ENCODE measurements around the gene IDUA. TPM values are rescaled to one million over a fixed set of nuclear protein-coding genes. Genes with fewer than 3 reads are reported as not detected.

The IDUA gene
- total and polyA plus RNA-seq, 7 donors, result 1.2 to 15.2 (median 7.3) TPM

- Histone ChIP-seq H3K4me1 (peaks cover 0 to 14% (median 12%) of the 10 kb centered on the region in 4 donors), H3K27me3 (no peaks in the 10 kb centered on the region), H3K9me3 (no peaks in the 10 kb centered on the region), H3K4me3 (no peak overlapping the region), H3K36me3 (no peaks in the 10 kb centered on the region), H3K27ac (no peak overlapping the region)
- no peak for DNase-seq
- no peak for TF ChIP-seq EP300 (IDR thresholded peaks at IDR 0.05)
- no peak for TF ChIP-seq POLR2AphosphoS5 (IDR thresholded peaks at IDR 0.05)
- TF ChIP-seq POLR2A (IDR thresholded peaks at IDR 0.05), result no peak
- TF ChIP-seq CTCF (IDR thresholded peaks at IDR 0.05), result no peak
- 86 to 94% methylated on average over 10 of the region's 10 CpGs for WGBS, 2 donors
- intact Hi-C loops (cut with DNase I), result no loop called here
These were observed 28.9 kb downstream of the IDUA start for GRCh38 chr4:1015746-1016145.

DNA sequence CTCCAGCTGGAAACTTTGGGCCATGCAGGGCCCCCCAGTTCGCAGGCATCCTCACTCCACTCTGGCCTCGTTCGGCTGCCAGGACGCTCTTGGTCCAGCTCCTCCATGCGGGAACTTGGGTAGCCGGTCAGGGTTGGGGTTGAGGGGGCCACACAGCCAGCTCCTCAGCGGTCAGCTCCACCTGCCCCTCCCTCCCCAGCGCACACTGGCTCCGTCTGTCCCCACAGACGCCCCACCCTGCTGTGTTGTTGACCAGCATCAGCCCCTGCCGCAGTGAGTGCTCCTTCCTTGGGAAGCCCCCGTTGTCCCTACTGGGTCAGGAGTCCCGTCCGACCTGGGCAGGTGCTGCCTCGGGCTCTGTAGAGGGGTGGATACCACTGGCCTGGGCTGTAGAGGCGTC lies 30.4 kb downstream of the IDUA start:
- TF ChIP-seq CTCF (IDR thresholded peaks at IDR 0.05) (no peak), POLR2AphosphoS5 (IDR thresholded peaks at IDR 0.05) (no peak), EP300 (IDR thresholded peaks at IDR 0.05) (no peak), POLR2A (IDR thresholded peaks at IDR 0.05) (no peak)
- no peak for DNase-seq
- Histone ChIP-seq H3K9me3 (no peaks in the 10 kb centered on the region), H3K36me3 (no peaks in the 10 kb centered on the region), H3K4me1 (peaks cover 0 to 7% (median 5%) of the 10 kb centered on the region in 4 donors), H3K27me3 (no peaks in the 10 kb centered on the region), H3K27ac (no peak overlapping the region), H3K4me3 (no peak overlapping the region)
- 78 to 83% methylated on average over 15 to 16 of the region's 16 CpGs for whole genome bisulfite sequencing, 2 donors
- intact Hi-C loops (cut with DNase I), result no loop called here

DNA sequence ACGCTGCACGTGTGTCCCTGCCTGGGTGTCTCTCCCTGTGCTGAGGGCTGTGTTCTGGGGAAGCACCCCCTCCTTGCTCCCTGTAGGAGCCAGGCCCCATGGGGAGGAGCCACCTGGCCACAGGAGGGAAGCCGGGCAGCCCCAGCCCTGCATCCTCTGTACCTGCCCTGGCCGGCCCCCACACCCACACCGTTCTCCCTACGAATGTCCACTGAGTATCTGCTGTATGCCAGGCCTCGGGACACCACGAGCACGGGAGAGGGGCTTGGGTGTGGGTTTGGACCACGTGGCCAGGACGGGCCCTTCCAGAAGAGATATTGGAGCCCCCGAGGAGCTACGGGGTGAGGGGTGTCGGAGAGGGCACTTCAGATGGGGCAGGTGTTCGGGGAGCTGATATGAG lies 30.9 kb downstream of the IDUA start:
- H3K36me3 ChIP-seq, result no peaks in the 10 kb centered on the region

GRCh38 chr4:1018147-1019020 lies 31.5 kb downstream of the IDUA start:
- intact Hi-C loops (cut with DNase I), result no loop called here
- WGBS, 2 donors, result 83 to 87% methylated on average over 29 of the region's 29 CpGs
- H3K9me3 ChIP-seq, result no peaks in the 10 kb centered on the region
- DNase-seq, result no peak
- TF ChIP-seq EP300 (IDR thresholded peaks at IDR 0.05) (no peak), POLR2A (IDR thresholded peaks at IDR 0.05) (no peak), POLR2AphosphoS5 (IDR thresholded peaks at IDR 0.05) (no peak), CTCF (IDR thresholded peaks at IDR 0.05) (no peak)
- no peak overlapping the region for H3K4me3 ChIP-seq
- H3K27ac ChIP-seq, result no peak overlapping the region
- H3K4me1 ChIP-seq, result no peaks in the 10 kb centered on the region
- H3K27me3 ChIP-seq, result no peaks in the 10 kb centered on the region
- H3K36me3 ChIP-seq, result no peaks in the 10 kb centered on the region

More for the DNA sequence above, 30.9 kb downstream of the IDUA start:
- Histone ChIP-seq H3K4me3 (no peak overlapping the region), H3K27ac (no peak overlapping the region), H3K9me3 (no peaks in the 10 kb centered on the region), H3K27me3 (no peaks in the 10 kb centered on the region), H3K4me1 (peaks cover 0 to 2% (median under 1%) of the 10 kb centered on the region in 4 donors)
- DNase-seq, result no peak
- WGBS, 2 donors, result 86 to 90% methylated on average over 15 of the region's 15 CpGs
- TF ChIP-seq POLR2A (IDR thresholded peaks at IDR 0.05) (no peak), EP300 (IDR thresholded peaks at IDR 0.05) (no peak), CTCF (IDR thresholded peaks at IDR 0.05) (no peak), POLR2AphosphoS5 (IDR thresholded peaks at IDR 0.05) (no peak)
- intact Hi-C loops (cut with DNase I), result no loop called here
